Choroid plexus epithelial cell (primary cell): ENCODE data around the gene SSC5D.

Experiments used
- DNase-seq: peaks from one replicate; pipeline ENCODE4 v3.0.0-alpha.2; 2010; ENCODE audit warnings: low read depth
- H3K4me3 ChIP-seq: 2 replicates; pipeline ENCODE4 v1.5.1; 2011; ENCODE audit warnings: low read depth, mild to moderate bottlenecking, control low read depth, low read length, moderate library complexity
- CTCF ChIP-seq: conservative IDR thresholded peaks from 2 replicates; pipeline ENCODE4 v1.5.1; 2011; ENCODE audit warnings: low read depth, mild to moderate bottlenecking, control low read depth, inconsistent platforms, low read length, moderate library complexity

SSC5D gene

GRCh38 chr19:55487924-55488687, at the start of gene SSC5D:
SSC5D (plus strand) TSS chr19:55488436; CDS start chr19:55488590, 154 bp downstream.
- H3K4me3 ChIP-seq, result peak within 1 kb of the TSS; percentile 34
- no peak for TF ChIP-seq CTCF
- peak; percentile 41 for DNase-seq

DNA sequence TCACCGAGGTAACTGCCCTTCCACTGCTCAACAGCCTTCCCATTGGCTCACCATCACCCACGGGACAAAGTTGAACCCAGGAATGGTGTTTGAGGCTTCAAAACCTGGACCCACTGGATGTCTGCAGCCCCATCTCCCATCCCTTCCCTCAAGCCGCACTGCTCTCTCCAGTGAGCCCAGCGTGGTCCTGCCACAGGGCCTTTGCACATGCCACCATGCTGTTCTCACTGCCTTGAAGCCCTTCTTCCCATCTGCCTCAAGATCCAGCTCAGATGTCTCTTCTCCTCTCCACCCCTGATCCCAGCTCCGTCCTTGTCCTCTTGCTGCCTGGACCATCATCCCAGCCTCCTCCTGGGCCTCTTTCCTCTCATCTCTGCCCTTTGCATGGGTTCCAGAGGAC, 49.2 kb upstream of the SSC5D start:
- TF ChIP-seq CTCF, result no peak
- DNase-seq, result no peak
- H3K4me3 ChIP-seq, result no peak overlapping the region

DNA sequence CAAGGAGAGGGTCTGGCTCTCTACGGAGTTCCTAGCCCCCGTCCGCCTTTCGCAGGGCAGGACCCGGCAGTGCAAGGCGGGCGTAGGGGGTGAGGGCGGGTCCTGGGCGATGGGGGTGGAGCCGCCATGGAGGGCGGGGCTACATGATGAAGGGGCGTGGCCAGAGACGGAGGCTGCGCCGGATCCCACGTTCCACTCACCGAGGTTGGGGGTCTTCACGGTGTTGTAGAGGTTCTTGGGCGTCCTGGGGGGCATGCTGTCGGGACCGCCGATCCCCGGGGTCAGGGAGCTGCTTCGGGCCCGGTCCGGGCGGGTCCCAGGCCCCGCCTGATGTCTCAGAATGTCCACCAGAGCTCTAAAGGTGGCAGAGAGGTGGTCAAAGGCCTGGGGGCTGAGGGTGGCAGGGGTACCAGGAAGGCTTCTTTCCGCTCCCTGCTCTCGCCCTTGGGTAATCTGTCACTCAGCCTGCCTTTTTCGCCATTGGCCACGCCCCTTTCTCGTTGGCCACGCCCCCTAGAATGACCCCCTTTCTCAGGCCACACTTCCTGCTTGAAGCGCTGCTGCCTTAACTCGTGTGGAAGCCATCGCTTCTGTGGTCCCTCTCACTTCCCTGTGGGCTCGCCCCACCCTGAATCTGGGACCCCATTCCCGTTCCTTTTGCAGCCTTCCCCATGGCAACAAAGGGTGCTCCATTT, 47.7 kb upstream of the SSC5D start:
- no peak for DNase-seq
- TF ChIP-seq CTCF, result no peak
- H3K4me3 ChIP-seq, result no peak overlapping the region

- H3K4me3 ChIP-seq, result no peak overlapping the region
- DNase-seq, result no peak
- no peak for TF ChIP-seq CTCF
These were observed 46.9 kb upstream of the SSC5D start for GRCh38 chr19:55441319-55441691.

GRCh38 chr19:55441692-55442321, 46.4 kb upstream of the SSC5D start:
- no peak overlapping the region for H3K4me3 ChIP-seq
- DNase-seq, result no peak

GRCh38 chr19:55442372-55442961, 45.8 kb upstream of the SSC5D start:
- no peak overlapping the region for H3K4me3 ChIP-seq
- no peak for TF ChIP-seq CTCF
- DNase-seq, result no peak

More at GRCh38 chr19:55441692-55442321, 46.4 kb upstream of the SSC5D start:
- TF ChIP-seq CTCF, result no peak
